Peyer's patch (tissue), 4 donors: ENCODE measurements around the gene RFTN2.
"Not testable (repeated sequence)": the region's sequence is repeated elsewhere in the genome, so short reads cannot be mapped to it uniquely, and the experiment has no call there.

Experiments
- CTCF ChIP-seq, 6 experiments: fragments of 450-650 bp in 4 of 6; fragments of 200-600 bp in 2 of 6; sonication (generic) in 1 of 6; IDR thresholded peaks; one replicate each; pipeline ENCODE4 v1.5.1; 2017 to 2019; ENCODE audit warnings: antibody characterized with exemption in 6 of 6, mild to moderate bottlenecking in 3 of 6, moderate library complexity in 1 of 6
- POLR2A ChIP-seq, 2 donors: fragments of 450-650 bp; IDR thresholded peaks; one replicate each; pipeline ENCODE4 v1.5.1; 2017; ENCODE audit warnings: antibody characterized with exemption in 2 of 2, mild to moderate bottlenecking in 2 of 2, moderate library complexity in 2 of 2

- TF ChIP-seq CTCF, POLR2A (IDR thresholded peaks at IDR 0.05): not testable (repeated sequence)
Observed at GRCh38 chr2:197578294-197578693, 97.1 kb downstream of the RFTN2 start.
